ENCODE data around the gene MROH7. TPM values are rescaled to one million over a fixed set of nuclear protein-coding genes. Genes with fewer than 3 reads are reported as not detected.

Gene MROH7
- total RNA-seq, 1 donor from 2014 or later = 3.6 TPM

DNA sequence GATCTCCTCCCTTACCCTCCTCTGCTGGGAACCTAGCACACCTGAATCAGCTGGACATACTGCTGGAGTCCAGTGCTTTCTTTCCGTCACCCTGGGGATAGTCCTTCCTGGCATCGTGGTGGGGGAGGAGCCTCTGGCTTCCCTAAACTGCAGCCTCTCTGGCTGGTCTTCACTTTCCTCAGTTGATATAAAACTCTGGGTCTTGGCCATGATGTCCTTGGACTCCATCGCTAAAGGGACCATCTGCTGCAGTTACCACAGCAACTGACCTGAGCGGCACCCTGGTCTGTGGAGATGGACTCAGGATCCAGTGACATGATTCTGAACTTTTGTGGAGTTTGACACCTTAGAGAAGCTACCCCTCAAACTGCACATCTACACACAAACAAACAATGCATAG lies 99.9 kb downstream of the MROH7 start:
- Histone ChIP-seq H3K36me3 (peaks cover 70% of the 10 kb centered on the region), H3K4me3 (no peak overlapping the region), H3K9me3 (no peaks in the 10 kb centered on the region), H3K27me3 (no peaks in the 10 kb centered on the region), H3K4me1 (no peaks in the 10 kb centered on the region), H3K27ac (no peak overlapping the region)
- TF ChIP-seq, protein P1, sequence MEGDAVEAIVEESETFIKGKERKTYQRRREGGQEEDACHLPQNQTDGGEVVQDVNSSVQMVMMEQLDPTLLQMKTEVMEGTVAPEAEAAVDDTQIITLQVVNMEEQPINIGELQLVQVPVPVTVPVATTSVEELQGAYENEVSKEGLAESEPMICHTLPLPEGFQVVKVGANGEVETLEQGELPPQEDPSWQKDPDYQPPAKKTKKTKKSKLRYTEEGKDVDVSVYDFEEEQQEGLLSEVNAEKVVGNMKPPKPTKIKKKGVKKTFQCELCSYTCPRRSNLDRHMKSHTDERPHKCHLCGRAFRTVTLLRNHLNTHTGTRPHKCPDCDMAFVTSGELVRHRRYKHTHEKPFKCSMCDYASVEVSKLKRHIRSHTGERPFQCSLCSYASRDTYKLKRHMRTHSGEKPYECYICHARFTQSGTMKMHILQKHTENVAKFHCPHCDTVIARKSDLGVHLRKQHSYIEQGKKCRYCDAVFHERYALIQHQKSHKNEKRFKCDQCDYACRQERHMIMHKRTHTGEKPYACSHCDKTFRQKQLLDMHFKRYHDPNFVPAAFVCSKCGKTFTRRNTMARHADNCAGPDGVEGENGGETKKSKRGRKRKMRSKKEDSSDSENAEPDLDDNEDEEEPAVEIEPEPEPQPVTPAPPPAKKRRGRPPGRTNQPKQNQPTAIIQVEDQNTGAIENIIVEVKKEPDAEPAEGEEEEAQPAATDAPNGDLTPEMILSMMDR (IDR thresholded peaks at IDR 0.05) = no peak
- DNase-seq (no peak), ATAC-seq (no peak)
- intact Hi-C loops (cut with DNase I) = no loop called here

DNA sequence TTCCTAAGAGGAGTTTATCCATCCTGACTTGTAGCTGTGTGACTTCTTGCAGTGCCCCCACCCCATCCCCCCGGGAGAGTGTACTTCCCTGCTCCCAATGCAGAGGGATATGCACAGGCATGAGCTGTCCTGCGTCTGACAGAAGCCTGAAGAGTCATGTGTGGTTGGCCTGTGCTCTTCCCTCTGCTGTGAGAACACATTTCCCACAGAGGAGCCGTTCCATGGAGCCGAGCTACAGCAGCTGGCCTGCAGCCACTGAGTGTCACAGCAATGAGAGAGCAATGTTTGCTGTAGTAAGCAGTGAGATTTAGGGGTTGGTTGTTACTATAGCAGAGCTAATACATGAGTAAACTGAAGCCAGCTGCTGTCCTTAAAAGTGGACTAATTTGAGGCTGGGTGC lies 100.7 kb downstream of the MROH7 start:
- H3K27ac ChIP-seq = no peak overlapping the region
- DNase-seq = no peak
- intact Hi-C loops (cut with DNase I) = no loop called here
- H3K36me3 ChIP-seq = peaks cover 63% of the 10 kb centered on the region
- ATAC-seq = no peak
- no peaks in the 10 kb centered on the region for H3K9me3 ChIP-seq
- no peak overlapping the region for H3K4me3 ChIP-seq
- no peaks in the 10 kb centered on the region for H3K27me3 ChIP-seq
- no peaks in the 10 kb centered on the region for H3K4me1 ChIP-seq
- TF ChIP-seq, protein P1 (IDR thresholded peaks at IDR 0.05) = no peak

DNA sequence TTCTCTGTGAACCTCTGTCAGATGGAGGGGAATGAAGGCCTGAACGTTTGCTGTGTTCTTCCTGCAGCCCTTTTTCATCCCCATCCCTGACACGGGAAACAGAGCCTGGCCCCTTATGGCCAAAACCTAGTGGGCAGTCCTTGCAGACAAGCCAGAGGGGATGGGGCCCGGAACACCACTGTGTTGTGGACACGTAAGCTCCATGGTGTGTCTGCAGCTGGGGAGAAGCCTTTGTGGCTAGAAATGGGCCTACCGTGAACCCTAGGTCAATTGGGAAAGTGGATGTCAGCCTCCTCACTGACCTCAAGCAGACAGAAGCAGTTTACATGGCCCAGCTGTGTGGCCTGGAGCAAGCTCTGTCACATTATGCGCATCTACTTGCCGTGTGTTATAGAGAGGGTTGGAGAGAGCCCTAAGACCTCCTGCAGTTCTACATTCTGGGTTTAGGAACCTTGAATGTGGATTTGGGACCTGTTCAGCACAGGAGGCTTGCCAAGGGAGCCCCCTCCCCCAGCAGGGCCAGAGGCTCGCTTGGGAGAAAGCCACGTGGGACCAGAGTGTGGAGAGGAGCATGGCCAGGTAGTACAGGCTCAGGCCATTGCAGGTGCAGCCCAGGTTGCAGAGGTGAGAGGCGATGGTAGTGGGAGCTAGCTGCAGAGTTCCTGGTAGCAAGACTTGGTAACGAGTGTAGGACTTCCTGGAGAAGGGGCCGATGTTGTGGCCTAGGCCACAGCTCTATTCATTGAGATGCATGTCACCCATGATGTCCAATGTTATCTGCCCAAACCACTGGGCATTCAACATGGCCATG lies 102.0 kb downstream of the MROH7 start:
- no peak overlapping the region for H3K4me3 ChIP-seq
- H3K27ac ChIP-seq = no peak overlapping the region
- H3K4me1 ChIP-seq = no peaks in the 10 kb centered on the region
- ATAC-seq (no peak), DNase-seq (no peak)
- H3K9me3 ChIP-seq = no peaks in the 10 kb centered on the region
- intact Hi-C loops (cut with DNase I) = no loop called here
- no peaks in the 10 kb centered on the region for H3K27me3 ChIP-seq
- TF ChIP-seq, protein P1 (IDR thresholded peaks at IDR 0.05) = no peak
- peaks cover 49% of the 10 kb centered on the region for H3K36me3 ChIP-seq

DNA sequence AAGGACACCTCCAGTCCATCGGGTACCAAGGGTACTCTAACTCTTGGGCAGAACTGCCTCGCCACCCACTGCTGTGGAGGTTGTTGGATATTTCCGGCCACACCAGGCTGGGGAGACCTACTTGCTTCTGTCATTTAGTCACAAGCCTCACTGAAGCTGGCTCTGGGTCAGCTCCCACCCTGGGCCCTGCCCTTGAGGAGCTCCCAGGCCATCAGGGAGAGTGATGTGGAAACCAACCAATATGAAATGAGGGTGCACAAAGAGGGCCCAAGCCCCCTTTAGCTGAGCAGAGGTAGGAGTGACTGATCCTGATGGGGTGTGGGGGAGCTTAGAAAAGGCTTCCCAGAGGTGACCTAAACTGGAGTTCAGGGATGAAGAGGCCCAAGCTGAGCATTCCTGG lies 103.1 kb downstream of the MROH7 start:
- TF ChIP-seq, protein P1 (IDR thresholded peaks at IDR 0.05) = no peak
- H3K27me3 ChIP-seq = no peaks in the 10 kb centered on the region
- H3K9me3 ChIP-seq = no peaks in the 10 kb centered on the region
- H3K4me3 ChIP-seq = no peak overlapping the region
- H3K27ac ChIP-seq = no peak overlapping the region
- H3K36me3 ChIP-seq = peaks cover 39% of the 10 kb centered on the region
- DNase-seq (no peak), ATAC-seq (no peak)
- intact Hi-C loops (cut with DNase I) = no loop called here
- no peaks in the 10 kb centered on the region for H3K4me1 ChIP-seq

DNA sequence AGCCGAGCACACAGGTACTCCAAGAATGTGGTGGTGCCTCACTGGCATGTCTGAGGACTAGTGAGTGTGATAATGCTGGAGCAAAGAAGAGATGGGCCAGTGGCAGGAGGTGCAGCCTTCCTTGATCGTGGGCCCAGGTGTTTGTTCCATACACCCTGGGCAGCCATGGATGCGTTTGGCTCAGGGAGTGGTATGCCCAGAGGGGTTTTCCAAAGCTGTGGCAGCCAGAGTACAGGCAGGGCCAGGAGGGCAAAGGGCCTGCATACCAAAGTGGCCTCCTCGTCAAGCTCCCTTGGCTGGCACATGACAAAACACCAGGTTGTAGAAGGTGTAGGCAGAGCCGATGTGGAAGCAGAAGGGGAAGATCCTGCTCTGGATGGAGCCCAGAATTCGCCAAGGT lies 103.7 kb downstream of the MROH7 start:
- H3K27me3 ChIP-seq = no peaks in the 10 kb centered on the region
- DNase-seq (no peak), ATAC-seq (no peak)
- intact Hi-C loops (cut with DNase I) = no loop called here
- no peak overlapping the region for H3K4me3 ChIP-seq
- no peaks in the 10 kb centered on the region for H3K9me3 ChIP-seq
- H3K4me1 ChIP-seq = no peaks in the 10 kb centered on the region
- H3K27ac ChIP-seq = no peak overlapping the region
- H3K36me3 ChIP-seq = peaks cover 33% of the 10 kb centered on the region
- TF ChIP-seq, protein P1 (IDR thresholded peaks at IDR 0.05) = no peak
